ENCODE data around the gene NCOA3. TPM values are rescaled to one million over a fixed set of nuclear protein-coding genes. Genes with fewer than 3 reads are reported as not detected.
A peak's percentile ranks its signal among the peaks of the same experiment; 100 is the strongest.

NCOA3 gene
- total RNA-seq, 6 donors from 2014 or later: 27.9 to 54.7 (median 38.9) TPM

DNA sequence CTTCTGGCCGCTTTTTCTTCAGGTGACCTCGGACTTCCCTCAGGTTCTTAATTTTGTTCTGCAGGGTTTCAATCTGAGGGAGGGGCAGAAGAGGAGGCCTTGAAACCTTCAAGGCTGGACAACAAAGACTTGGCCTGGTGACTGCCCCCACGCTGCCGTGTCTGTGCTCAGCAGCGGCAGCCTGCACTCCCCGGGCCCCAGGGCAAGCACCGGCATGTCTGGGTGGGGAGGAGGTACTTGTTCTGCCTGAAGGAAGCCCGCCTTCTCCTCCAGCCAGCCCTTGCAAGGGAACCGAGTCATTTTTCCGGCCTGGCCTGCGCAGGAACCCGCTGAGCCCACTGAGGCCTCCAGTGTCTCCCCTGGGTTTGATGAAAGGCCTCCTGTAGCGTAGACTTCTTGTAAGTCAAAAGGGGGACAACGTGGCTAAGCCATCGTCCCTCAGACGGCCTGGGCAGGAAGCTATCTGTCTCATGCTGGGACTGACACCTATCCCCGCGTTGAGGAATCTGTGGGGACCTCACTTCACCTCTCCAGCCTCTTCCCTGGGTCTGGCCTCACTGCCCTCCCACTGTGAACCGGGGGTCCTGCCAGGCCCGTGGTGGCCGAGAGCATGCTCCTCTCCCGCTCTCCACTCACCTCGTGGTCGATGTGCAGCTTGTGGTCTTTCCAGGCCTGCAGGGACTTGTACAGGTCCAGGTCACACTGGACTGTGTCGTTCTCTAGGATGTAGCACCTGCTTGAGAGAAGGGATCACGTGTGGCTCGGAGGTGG, 163.7 kb downstream of the NCOA3 start:
- Histone ChIP-seq H3K27ac (no peak overlapping the region), H3K4me3 (no peak overlapping the region), H3K27me3 (no peaks in the 10 kb centered on the region), H3K9me3 (no peaks in the 10 kb centered on the region), H3K4me1 (peaks cover 0 to 4% (median 4%) of the 10 kb centered on the region in 4 donors), H3K36me3 (peaks cover 0 to 14% (median 7%) of the 10 kb centered on the region in 4 donors)
- no peak for TF ChIP-seq EP300 (IDR thresholded peaks at IDR 0.05)
- no peak for TF ChIP-seq POLR2AphosphoS5 (IDR thresholded peaks at IDR 0.05)
- no peak for TF ChIP-seq CTCF (IDR thresholded peaks at IDR 0.05)
- TF ChIP-seq POLR2A (IDR thresholded peaks at IDR 0.05): no peak
- WGBS, 2 donors: 87 to 88% methylated on average over 11 to 27 of the region's 27 CpGs
- no peak for ATAC-seq (ENCODE audit: low FRiP score in 2 of 2)
- DNase-seq: peak in 1 of 2 donors; percentile 76

GRCh38 chr20:47666304-47666703, 164.6 kb downstream of the NCOA3 start:
- no peak overlapping the region for H3K4me3 ChIP-seq
- no peaks in the 10 kb centered on the region for H3K9me3 ChIP-seq
- DNase-seq: peak in 1 of 2 donors; percentile 60
- H3K27ac ChIP-seq: no peak overlapping the region
- WGBS, 2 donors: 92 to 95% methylated on average over 8 to 19 of the region's 19 CpGs
- peaks cover 0 to 4% (median 4%) of the 10 kb centered on the region in 4 donors for H3K4me1 ChIP-seq
- H3K27me3 ChIP-seq: no peaks in the 10 kb centered on the region
- no peak for ATAC-seq (ENCODE audit: low FRiP score in 2 of 2)
- H3K36me3 ChIP-seq: peaks cover 0 to 14% (median 6%) of the 10 kb centered on the region in 4 donors
- TF ChIP-seq EP300 (IDR thresholded peaks at IDR 0.05) (no peak), POLR2A (IDR thresholded peaks at IDR 0.05) (no peak), POLR2AphosphoS5 (IDR thresholded peaks at IDR 0.05) (no peak), CTCF (IDR thresholded peaks at IDR 0.05) (no peak)

DNA sequence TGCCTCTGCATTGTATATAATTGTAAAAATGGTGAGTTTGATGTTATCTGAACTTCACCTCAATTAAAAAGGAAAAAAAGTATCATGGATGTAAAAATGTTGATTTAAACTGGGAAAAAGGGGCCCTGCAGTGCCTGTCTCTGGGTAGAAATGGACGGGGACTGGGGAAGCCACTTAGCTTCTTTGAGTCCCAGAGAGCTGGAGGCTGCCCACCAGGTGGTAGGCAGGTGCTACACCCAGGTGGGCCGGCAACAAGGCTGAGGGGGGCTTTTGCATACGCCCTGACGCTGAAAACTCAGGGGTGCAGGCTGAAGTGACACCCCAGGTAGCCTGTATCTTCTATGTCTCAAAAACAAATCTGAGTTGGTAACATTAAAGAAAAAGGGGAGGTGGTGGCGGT, 165.4 kb downstream of the NCOA3 start:
- Histone ChIP-seq H3K4me3 (no peak overlapping the region), H3K9me3 (no peaks in the 10 kb centered on the region), H3K36me3 (peaks cover 0 to 6% (median 3%) of the 10 kb centered on the region in 4 donors), H3K4me1 (peaks cover 0 to 4% (median 4%) of the 10 kb centered on the region in 4 donors), H3K27me3 (no peaks in the 10 kb centered on the region), H3K27ac (no peak overlapping the region)
- WGBS, 2 donors: 81 to 86% methylated on average over 5 of the region's 5 CpGs
- TF ChIP-seq POLR2AphosphoS5 (IDR thresholded peaks at IDR 0.05) (no peak), EP300 (IDR thresholded peaks at IDR 0.05) (no peak), POLR2A (IDR thresholded peaks at IDR 0.05) (no peak), CTCF (IDR thresholded peaks at IDR 0.05) (no peak)
- DNase-seq: no peak
- no peak for ATAC-seq (ENCODE audit: low FRiP score in 2 of 2)

DNA sequence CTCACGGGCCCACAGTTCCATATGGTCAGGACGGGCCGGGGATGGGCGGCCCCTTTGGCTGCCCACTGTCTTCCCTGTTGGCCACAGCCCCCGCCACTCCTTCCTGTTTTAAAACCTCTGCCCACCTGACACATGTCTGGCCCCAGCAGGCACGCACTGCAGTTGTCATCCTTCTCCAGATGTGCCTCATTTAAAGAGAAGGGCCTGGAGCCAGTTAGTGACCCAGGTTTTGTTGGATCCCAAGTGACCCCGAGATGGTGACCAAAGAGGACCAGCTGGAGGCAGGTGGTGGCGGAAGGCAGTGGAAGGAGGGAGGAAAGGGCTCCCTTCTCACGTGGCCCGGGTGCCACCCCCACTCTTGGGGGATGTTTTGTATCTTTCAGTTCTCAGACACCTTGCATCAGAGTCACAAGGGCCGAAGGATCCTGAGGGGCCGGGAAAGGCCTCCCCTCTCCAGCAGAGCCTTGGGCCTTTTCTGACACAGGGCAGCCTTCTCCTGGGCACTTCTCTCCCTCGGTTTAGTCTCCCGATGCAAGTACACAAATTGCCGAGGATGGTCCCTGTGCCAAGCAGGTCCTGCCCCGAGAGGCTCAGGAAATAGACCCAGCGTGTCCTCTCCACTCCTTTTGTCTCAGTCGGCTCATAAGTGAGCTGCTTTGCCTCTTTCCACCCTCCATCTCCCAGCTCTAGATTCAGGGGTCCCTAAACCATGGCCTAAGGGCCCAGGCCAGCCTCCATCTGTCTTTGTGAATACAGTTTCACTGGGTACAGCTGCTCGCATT, 166.0 kb downstream of the NCOA3 start:
- Histone ChIP-seq H3K4me3 (no peak overlapping the region), H3K27me3 (no peaks in the 10 kb centered on the region), H3K4me1 (peaks cover 0 to 4% (median 4%) of the 10 kb centered on the region in 4 donors), H3K9me3 (no peaks in the 10 kb centered on the region), H3K27ac (no peak overlapping the region), H3K36me3 (peaks cover 0 to 2% (median 0%) of the 10 kb centered on the region in 4 donors)
- ATAC-seq (ENCODE audit: low FRiP score in 2 of 2) (no peak), DNase-seq (no peak)
- no peak for TF ChIP-seq CTCF (IDR thresholded peaks at IDR 0.05)
- TF ChIP-seq POLR2A (IDR thresholded peaks at IDR 0.05): no peak
- no peak for TF ChIP-seq EP300 (IDR thresholded peaks at IDR 0.05)
- no peak for TF ChIP-seq POLR2AphosphoS5 (IDR thresholded peaks at IDR 0.05)
- 73 to 75% methylated on average over 13 to 19 of the region's 19 CpGs for WGBS, 2 donors
